Cortex of kidney (tissue), 1 donor: ENCODE measurements around the gene PIGU.
A peak's percentile ranks its signal among the peaks of the same experiment; 100 is the strongest.
"Not testable (repeated sequence)": the region's sequence is repeated elsewhere in the genome, so short reads cannot be mapped to it uniquely, and the experiment has no call there.

Experiments used
- DNase-seq: peaks from one replicate; lab custom pipeline; 2025; lab: John Stamatoyannopoulos, UW

The PIGU gene

GRCh38 chr20:34706912-34707784, 30.3 kb upstream of the PIGU start:
- DNase-seq: no peak

GRCh38 chr20:34706302-34706875, 29.5 kb upstream of the PIGU start:
- DNase-seq: no peak

GRCh38 chr20:34705397-34706301, 28.8 kb upstream of the PIGU start:
- no peak for DNase-seq

- DNase-seq: no peak
These were observed 28.1 kb upstream of the PIGU start for GRCh38 chr20:34705008-34705396.

- DNase-seq: peak; percentile 96
These were observed 27.5 kb upstream of the PIGU start, which contains the start of gene TP53INP2 for GRCh38 chr20:34704177-34705007. Gene TP53INP2, plus strand, starts transcription at chr20:34704344. Its CDS starts 4,396 bp downstream, at chr20:34708740.

- DNase-seq: no peak
These were observed 26.7 kb upstream of the PIGU start for GRCh38 chr20:34703424-34704176.

GRCh38 chr20:34703061-34703423, 26.1 kb upstream of the PIGU start:
- DNase-seq: no peak

GRCh38 chr20:34701405-34702085, 24.7 kb upstream of the PIGU start:
- DNase-seq: no peak

- no peak for DNase-seq
These were observed 16.5 kb upstream of the PIGU start for GRCh38 chr20:34693414-34693813.

GRCh38 chr20:34691838-34692237, 14.9 kb upstream of the PIGU start:
- no peak for DNase-seq

GRCh38 chr20:34689486-34689885, 12.6 kb upstream of the PIGU start:
- no peak for DNase-seq

- no peak for DNase-seq
These were observed 6.8 kb upstream of the PIGU start for GRCh38 chr20:34683667-34684066.

- no peak for DNase-seq
These were observed 3.8 kb upstream of the PIGU start for GRCh38 chr20:34680586-34681175.

GRCh38 chr20:34675993-34676641, 775 bp downstream of the PIGU start:
- DNase-seq: no peak

GRCh38 chr20:34675561-34675960, 1.3 kb downstream of the PIGU start:
- no peak for DNase-seq

GRCh38 chr20:34673412-34673811, 3.5 kb downstream of the PIGU start:
- DNase-seq: no peak

GRCh38 chr20:34669094-34669493, 7.8 kb downstream of the PIGU start:
- DNase-seq: no peak

- DNase-seq: not testable (repeated sequence)
These were observed 12.1 kb downstream of the PIGU start for GRCh38 chr20:34664751-34665150.

GRCh38 chr20:34663213-34663943, 13.5 kb downstream of the PIGU start:
- no peak for DNase-seq
